Breast epithelium (tissue), 3 donors: ENCODE measurements around the gene SYNDIG1.

Experiments used
- CTCF ChIP-seq, 3 donors: fragments of 450-650 bp; IDR thresholded peaks; one replicate each; pipeline ENCODE4 v1.5.1; 2016 to 2017; ENCODE audit warnings: antibody characterized with exemption in 3 of 3, mild to moderate bottlenecking in 3 of 3, moderate library complexity in 3 of 3
- POLR2A ChIP-seq: fragments of 450-650 bp; IDR thresholded peaks from one replicate; pipeline ENCODE4 v1.6.1; 2016; ENCODE audit warnings: antibody characterized with exemption, mild to moderate bottlenecking, moderate library complexity
- POLR2AphosphoS5 ChIP-seq, 3 donors: sonication (generic); formaldehyde crosslinking; IDR thresholded peaks; one replicate each; pipeline ENCODE4 v1.6.1; 2017; ENCODE audit warnings: antibody characterized with exemption in 3 of 3

- TF ChIP-seq CTCF (IDR thresholded peaks at IDR 0.05) (no peak), POLR2AphosphoS5 (IDR thresholded peaks at IDR 0.05) (no peak), POLR2A (no peak)
These were observed 67.8 kb downstream of the SYNDIG1 start for GRCh38 chr20:24537210-24537609.
